ENCODE results near the gene COPRS. TPM values are rescaled to one million over a fixed set of nuclear protein-coding genes. Genes with fewer than 3 reads are reported as not detected.

The COPRS gene
- total RNA-seq, 4 donors from 2014 or later = 91.1 to 148 (median 140) TPM

DNA sequence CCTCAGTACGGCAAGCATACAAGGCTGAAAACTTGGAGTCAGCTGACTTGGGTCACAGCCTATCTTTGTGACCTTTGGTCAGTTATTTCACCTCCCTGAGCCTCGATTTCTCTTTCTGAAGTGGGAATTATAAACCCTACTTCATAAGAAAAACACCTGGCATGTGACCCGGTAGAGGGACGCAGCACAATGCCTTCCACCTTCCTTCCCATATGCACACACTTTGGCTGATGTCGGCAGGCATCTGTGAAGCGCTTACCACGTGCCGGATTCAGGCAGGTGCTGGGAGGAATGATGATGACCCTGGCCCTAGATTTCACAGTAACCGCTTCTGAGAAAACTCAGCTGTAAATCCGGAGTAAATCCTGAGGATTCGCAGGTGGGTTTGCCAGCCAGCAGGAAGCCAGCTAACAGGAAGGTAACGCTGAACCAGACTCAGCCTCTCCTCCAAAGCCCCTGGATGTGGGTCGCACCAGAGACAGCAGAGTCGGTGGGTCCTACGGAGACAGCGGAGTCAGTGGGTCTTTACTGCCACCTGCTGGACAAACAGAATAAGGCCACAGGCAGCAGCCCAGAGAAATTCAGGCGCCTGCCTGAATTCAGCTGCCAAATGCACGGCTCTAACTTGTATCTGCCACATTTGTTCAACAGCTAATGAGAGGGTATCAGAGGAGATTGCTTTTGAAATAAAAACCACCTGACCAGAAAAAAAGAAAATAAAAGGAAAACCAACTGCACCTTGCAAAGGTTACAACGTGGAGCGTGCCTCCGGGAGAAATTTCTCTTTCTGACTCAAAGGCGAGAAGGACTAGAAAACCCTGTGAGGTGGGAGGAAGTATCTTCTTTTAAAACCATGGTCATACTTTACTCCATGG lies 16.6 kb downstream of the COPRS start:
- ATAC-seq = peak; percentile 85
- H3K27me3 ChIP-seq = no peaks in the 10 kb centered on the region
- peak overlapping the region in 1 of 2 donors; percentile 27 for H3K4me3 ChIP-seq
- H3K4me1 ChIP-seq = peaks cover 0 to 47% (median 21%) of the 10 kb centered on the region in 3 donors
- H3K27ac ChIP-seq = peak overlapping the region; percentile 25 to 77 (median 74)
- H3K9me3 ChIP-seq = no peaks in the 10 kb centered on the region
- H3K36me3 ChIP-seq = no peaks in the 10 kb centered on the region
- 24 to 38% methylated on average over 2 to 12 of the region's 22 CpGs for WGBS, 2 donors (ENCODE audit: low coverage in 1 of 2)
- TF ChIP-seq POLR2AphosphoS5 (IDR thresholded peaks at IDR 0.05) = no peak
- TF ChIP-seq, protein P1, sequence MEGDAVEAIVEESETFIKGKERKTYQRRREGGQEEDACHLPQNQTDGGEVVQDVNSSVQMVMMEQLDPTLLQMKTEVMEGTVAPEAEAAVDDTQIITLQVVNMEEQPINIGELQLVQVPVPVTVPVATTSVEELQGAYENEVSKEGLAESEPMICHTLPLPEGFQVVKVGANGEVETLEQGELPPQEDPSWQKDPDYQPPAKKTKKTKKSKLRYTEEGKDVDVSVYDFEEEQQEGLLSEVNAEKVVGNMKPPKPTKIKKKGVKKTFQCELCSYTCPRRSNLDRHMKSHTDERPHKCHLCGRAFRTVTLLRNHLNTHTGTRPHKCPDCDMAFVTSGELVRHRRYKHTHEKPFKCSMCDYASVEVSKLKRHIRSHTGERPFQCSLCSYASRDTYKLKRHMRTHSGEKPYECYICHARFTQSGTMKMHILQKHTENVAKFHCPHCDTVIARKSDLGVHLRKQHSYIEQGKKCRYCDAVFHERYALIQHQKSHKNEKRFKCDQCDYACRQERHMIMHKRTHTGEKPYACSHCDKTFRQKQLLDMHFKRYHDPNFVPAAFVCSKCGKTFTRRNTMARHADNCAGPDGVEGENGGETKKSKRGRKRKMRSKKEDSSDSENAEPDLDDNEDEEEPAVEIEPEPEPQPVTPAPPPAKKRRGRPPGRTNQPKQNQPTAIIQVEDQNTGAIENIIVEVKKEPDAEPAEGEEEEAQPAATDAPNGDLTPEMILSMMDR (IDR thresholded peaks at IDR 0.05) = peak; percentile 97 to 98 (median 98)
- no peak for TF ChIP-seq POLR2A (IDR thresholded peaks at IDR 0.05)
- TF ChIP-seq EP300 (IDR thresholded peaks at IDR 0.05) = no peak

DNA sequence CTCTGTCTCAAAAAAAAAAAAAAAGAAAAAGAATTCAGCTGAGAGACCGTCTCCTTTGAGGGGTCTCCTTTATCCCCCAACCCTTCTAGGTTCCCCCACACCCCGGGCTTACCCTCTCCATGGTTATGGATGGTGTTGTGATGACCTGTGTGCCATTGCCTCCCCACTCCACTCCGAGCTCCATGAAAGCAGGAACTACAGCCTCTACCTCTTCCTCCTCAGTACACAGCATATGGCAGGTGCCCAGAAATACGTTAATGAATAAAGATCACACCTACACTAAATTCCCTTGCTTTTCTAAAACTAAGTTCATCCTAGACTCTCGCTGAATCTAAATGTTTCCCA lies 17.2 kb downstream of the COPRS start:
- no peak for TF ChIP-seq POLR2AphosphoS5 (IDR thresholded peaks at IDR 0.05)
- TF ChIP-seq EP300 (IDR thresholded peaks at IDR 0.05) = no peak
- TF ChIP-seq, protein P1 (IDR thresholded peaks at IDR 0.05) = no peak
- TF ChIP-seq POLR2A (IDR thresholded peaks at IDR 0.05) = no peak
- no peaks in the 10 kb centered on the region for H3K9me3 ChIP-seq
- no peaks in the 10 kb centered on the region for H3K27me3 ChIP-seq
- H3K27ac ChIP-seq = no peak overlapping the region
- no peak overlapping the region for H3K4me3 ChIP-seq
- 50 to 59% methylated on average over 2 to 5 of the region's 5 CpGs for WGBS, 2 donors (ENCODE audit: low coverage in 1 of 2)
- H3K36me3 ChIP-seq = no peaks in the 10 kb centered on the region
- no peak for ATAC-seq
- H3K4me1 ChIP-seq = peaks cover 0 to 47% (median 21%) of the 10 kb centered on the region in 3 donors

DNA sequence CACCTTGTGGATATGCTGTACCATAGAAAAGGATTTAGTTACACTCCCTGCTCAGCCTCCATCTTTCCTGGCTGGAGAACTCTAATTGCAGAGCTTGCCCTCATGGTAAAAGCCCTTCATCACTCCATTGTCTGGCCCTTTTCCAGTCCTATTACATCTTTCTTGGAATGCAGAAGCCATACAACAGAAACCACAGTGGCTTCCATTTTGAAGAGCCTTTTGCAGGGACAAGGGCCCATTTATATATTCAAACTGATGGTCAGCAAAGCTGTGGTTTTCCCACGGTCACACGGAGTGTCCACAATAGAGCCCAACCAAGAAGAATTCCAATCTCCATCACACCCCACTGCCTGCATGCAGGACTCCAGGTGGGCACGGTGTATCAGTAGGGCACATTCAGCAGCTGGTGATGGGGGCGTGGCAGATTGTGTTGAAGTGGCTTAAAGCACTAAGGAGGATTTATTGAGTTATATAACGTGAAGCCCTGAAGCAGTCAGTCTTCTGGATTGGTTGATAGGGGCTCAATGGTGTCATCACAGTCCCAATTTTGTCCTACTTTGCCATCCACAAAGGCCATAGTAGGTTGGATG lies 20.3 kb downstream of the COPRS start:
- H3K4me3 ChIP-seq = no peak overlapping the region
- no peak overlapping the region for H3K27ac ChIP-seq
- H3K4me1 ChIP-seq = peaks cover 0 to 26% (median 16%) of the 10 kb centered on the region in 3 donors
- TF ChIP-seq EP300 (IDR thresholded peaks at IDR 0.05) (no peak), POLR2A (IDR thresholded peaks at IDR 0.05) (no peak), POLR2AphosphoS5 (IDR thresholded peaks at IDR 0.05) (no peak)
- TF ChIP-seq, protein P1 (IDR thresholded peaks at IDR 0.05) = no peak
- no peaks in the 10 kb centered on the region for H3K9me3 ChIP-seq
- WGBS, 2 donors (ENCODE audit: low coverage in 1 of 2) = 81 to 88% methylated on average over 3 to 5 of the region's 5 CpGs
- no peak for ATAC-seq
- no peaks in the 10 kb centered on the region for H3K27me3 ChIP-seq
- H3K36me3 ChIP-seq = no peaks in the 10 kb centered on the region

DNA sequence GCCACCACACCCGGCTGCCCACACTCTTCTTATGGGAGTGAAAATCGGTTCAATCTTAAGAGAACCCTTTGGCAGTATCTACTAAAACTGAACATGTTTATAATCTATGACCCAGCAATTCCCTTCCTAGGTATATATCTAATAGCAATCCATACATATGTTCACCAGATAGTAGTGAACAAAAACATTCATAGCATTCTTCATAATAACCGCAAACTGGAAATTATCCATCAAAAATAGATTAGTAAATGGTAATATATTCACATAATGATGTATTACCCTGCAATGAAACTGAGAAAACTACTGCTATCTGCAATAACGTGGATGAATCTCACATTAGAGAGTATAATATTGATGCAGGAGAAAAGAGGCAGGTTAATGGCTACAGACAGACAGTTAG lies 23.1 kb downstream of the COPRS start:
- Histone ChIP-seq H3K36me3 (no peaks in the 10 kb centered on the region), H3K9me3 (no peaks in the 10 kb centered on the region), H3K4me3 (no peak overlapping the region), H3K27me3 (no peaks in the 10 kb centered on the region), H3K27ac (no peak overlapping the region), H3K4me1 (peaks cover 0 to 2% (median 0%) of the 10 kb centered on the region in 3 donors)
- 76 to 80% methylated on average over 3 to 4 of the region's 4 CpGs for WGBS, 2 donors (ENCODE audit: low coverage in 1 of 2)
- no peak for ATAC-seq
- TF ChIP-seq, protein P1 (IDR thresholded peaks at IDR 0.05) = no peak
- no peak for TF ChIP-seq EP300 (IDR thresholded peaks at IDR 0.05)
- TF ChIP-seq POLR2AphosphoS5 (IDR thresholded peaks at IDR 0.05) = no peak
- TF ChIP-seq POLR2A (IDR thresholded peaks at IDR 0.05) = no peak
